HL-60 (cell line): ENCODE data around the gene YJU2.

Source experiments
- DNase-seq, 2 experiments: peaks; one replicate each; pipeline ENCODE4 v3.0.0-alpha.2; 2010 to 2020; ENCODE audit warnings: low read depth in 1 of 2, low spot score in 1 of 2
- H3K27ac ChIP-seq: fragments of 250-450 bp; sonication (Bioruptor Pico); replicated peaks from 2 replicates; pipeline ENCODE4 v1.5.1; 2020; ENCODE audit warnings: mild to moderate bottlenecking, moderate library complexity
- H3K27me3 ChIP-seq: fragments of 250-450 bp; sonication (Bioruptor Pico); 2 replicates; pipeline ENCODE4 v1.5.1; 2021; ENCODE audit warnings: mild to moderate bottlenecking, moderate library complexity; ENCODE audit not compliant: insufficient read depth, poor library complexity, severe bottlenecking
- H3K4me3 ChIP-seq: replicated peaks from 2 replicates; pipeline ENCODE4 v1.5.1; 2011; ENCODE audit warnings: mild to moderate bottlenecking, control low read depth, low read length; ENCODE audit not compliant: insufficient read depth
- CTCF ChIP-seq: IDR thresholded peaks from one replicate; pipeline ENCODE4 v1.5.1; 2011; ENCODE audit warnings: low read length, control low read depth, inconsistent platforms; ENCODE audit not compliant: insufficient read depth
- GABPA ChIP-seq: IDR thresholded peaks from 2 replicates; pipeline ENCODE4 v1.6.1; 2012; ENCODE audit warnings: low read depth
- POLR2AphosphoS5 ChIP-seq: IDR thresholded peaks from 2 replicates; pipeline ENCODE4 v1.6.1; 2012; ENCODE audit warnings: low read depth
- REST ChIP-seq: IDR thresholded peaks from 2 replicates; pipeline ENCODE4 v1.6.1; 2012; ENCODE audit warnings: low read depth; ENCODE audit not compliant: insufficient replicate concordance
- SPI1 ChIP-seq: IDR thresholded peaks from 2 replicates; pipeline ENCODE4 v1.6.1; 2012; ENCODE audit warnings: low read depth, mild to moderate bottlenecking, borderline replicate concordance

Gene YJU2

GRCh38 chr19:4305257-4305612 lies 58.4 kb downstream of the YJU2 start:
- no peak overlapping the region for H3K4me3 ChIP-seq
- TF ChIP-seq REST (no peak), GABPA (no peak), SPI1 (no peak), CTCF (no peak), POLR2AphosphoS5 (no peak)
- H3K27ac ChIP-seq: no peak overlapping the region
- DNase-seq: no peak
- peaks cover 9% of the 10 kb centered on the region for H3K27me3 ChIP-seq

- Histone ChIP-seq H3K4me3 (no peak overlapping the region), H3K27me3 (peaks cover 9% of the 10 kb centered on the region), H3K27ac (no peak overlapping the region)
- no peak for TF ChIP-seq REST
- TF ChIP-seq GABPA: no peak
- TF ChIP-seq CTCF: no peak
- no peak for TF ChIP-seq POLR2AphosphoS5
- TF ChIP-seq SPI1: no peak
- DNase-seq: no peak
Observed at GRCh38 chr19:4305659-4306058, 58.8 kb downstream of the YJU2 start.

GRCh38 chr19:4310247-4311121 lies 63.6 kb downstream of the YJU2 start:
- DNase-seq: no peak
- TF ChIP-seq SPI1: no peak
- TF ChIP-seq POLR2AphosphoS5: no peak
- TF ChIP-seq REST: no peak
- TF ChIP-seq CTCF: no peak
- no peak for TF ChIP-seq GABPA
- H3K4me3 ChIP-seq: no peak overlapping the region
- H3K27ac ChIP-seq: no peak overlapping the region
- H3K27me3 ChIP-seq: peaks cover under 1% of the 10 kb centered on the region
